ENCODE data around the gene EVA1A. TPM values are rescaled to one million over a fixed set of nuclear protein-coding genes. Genes with fewer than 3 reads are reported as not detected.

EVA1A gene
- total and polyA plus RNA-seq, 5 donors from 2014 or later = not detected

DNA sequence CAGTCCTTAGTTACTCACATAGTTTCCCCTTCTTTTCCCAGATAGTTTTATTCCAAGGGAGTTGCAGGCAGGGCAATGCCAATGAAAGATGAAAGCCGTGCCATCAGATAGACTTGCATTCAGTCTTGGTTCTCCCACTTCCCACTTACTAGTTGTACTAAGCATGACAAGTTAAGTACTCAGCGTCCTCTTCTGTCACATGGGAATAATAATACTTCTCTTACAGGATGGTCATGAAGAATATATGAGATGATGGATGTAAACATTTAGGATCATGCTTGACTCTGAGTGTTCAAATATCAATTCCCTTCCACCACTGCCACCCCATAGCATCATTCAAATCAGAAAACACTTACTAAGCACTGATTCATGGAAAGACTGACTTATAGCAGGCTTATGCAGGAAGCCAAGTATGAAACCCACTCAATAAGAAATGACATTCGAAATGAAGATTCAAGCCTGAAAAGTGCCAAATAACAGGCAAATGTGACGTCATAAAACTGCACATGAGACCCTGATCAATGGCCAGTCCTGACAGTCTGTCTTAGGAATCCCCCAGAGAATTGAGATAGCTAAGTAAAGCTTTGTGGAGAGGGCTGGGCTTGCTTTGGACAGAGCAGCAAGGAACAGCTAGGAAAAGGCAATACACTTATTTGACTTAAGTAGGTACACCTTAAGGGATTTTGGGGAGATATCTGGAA, 11.1 kb upstream of the EVA1A start:
- Mint-ChIP-seq H3K27me3 (peaks cover 11% of the 10 kb centered on the region), H3K9me3 (peaks cover 0 to 3% (median 0%) of the 10 kb centered on the region in 7 donors)

DNA sequence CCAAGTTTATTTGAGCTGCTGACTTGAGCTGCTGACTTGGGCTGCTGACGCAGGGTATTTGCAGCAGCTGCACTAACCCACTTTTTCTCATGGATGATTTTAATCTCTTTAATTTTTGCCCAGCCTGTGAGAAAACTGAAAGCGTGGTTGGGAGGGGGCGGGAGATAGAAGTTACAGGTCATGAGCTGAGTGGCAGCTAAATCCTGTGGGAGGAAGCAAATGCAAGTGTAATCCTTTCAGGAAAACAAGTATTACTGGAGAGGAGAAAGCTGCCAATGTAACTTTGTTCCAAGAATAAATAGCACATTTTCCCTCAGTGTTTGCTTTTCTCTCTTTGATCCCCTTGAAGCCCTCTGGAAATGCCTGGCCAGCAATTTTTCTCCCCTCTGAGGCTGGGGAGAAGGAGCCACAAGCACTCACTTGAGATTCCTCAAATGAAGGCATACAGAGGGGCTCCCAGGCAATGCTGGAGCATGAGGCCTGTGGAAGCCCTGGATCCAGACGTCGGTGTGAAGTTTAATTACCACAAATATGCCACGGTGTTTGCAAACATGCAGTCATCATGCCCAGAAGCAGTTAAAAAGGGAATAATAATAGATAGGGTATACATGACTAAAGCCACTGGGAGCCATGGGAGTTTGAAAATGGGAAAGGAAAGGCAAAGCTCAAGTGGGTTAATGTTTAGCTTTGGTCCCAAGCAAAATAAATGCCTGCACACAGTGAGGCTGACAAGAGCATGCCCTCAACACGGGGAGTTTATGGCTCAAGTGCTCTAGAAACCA, 10.4 kb upstream of the EVA1A start:
- peaks cover 0 to 3% (median 0%) of the 10 kb centered on the region in 7 donors for H3K9me3 Mint-ChIP-seq
- no peaks in the 10 kb centered on the region for H3K36me3 Mint-ChIP-seq
- Histone ChIP-seq H3K27me3 (ENCODE audit: control insufficient read depth, insufficient read depth, low read length) (peaks cover 2% of the 10 kb centered on the region), H3K4me3 (ENCODE audit: low read depth, low read length) (no peak overlapping the region), H3K36me3 (ENCODE audit: control insufficient read depth, insufficient read depth, low read length) (no peaks in the 10 kb centered on the region), H3K4me1 (ENCODE audit: control insufficient read depth, insufficient read depth, low read length, poor library complexity, severe bottlenecking) (no peaks in the 10 kb centered on the region), H3K27ac (ENCODE audit: insufficient read depth, low read length, poor library complexity, severe bottlenecking) (no peak overlapping the region), H3K9me3 (ENCODE audit: control insufficient read depth in 2 of 2, low read length in 2 of 2) (no peaks in the 10 kb centered on the region)
- H3K4me3 Mint-ChIP-seq = no peak overlapping the region
- ATAC-seq (ENCODE audit: low read depth in 2 of 2) (no peak), DNase-seq (no peak)
- peaks cover 11% of the 10 kb centered on the region for H3K27me3 Mint-ChIP-seq
- H3K27ac Mint-ChIP-seq = no peak overlapping the region
- H3K4me1 Mint-ChIP-seq = no peaks in the 10 kb centered on the region

More for the DNA sequence above, 11.1 kb upstream of the EVA1A start:
- DNase-seq (no peak), ATAC-seq (ENCODE audit: low read depth in 2 of 2) (no peak)
- Histone ChIP-seq H3K4me1 (ENCODE audit: control insufficient read depth, insufficient read depth, low read length, poor library complexity, severe bottlenecking) (no peaks in the 10 kb centered on the region), H3K9me3 (ENCODE audit: control insufficient read depth in 2 of 2, low read length in 2 of 2) (no peaks in the 10 kb centered on the region), H3K27me3 (ENCODE audit: control insufficient read depth, insufficient read depth, low read length) (peaks cover 2% of the 10 kb centered on the region), H3K27ac (ENCODE audit: insufficient read depth, low read length, poor library complexity, severe bottlenecking) (no peak overlapping the region), H3K36me3 (ENCODE audit: control insufficient read depth, insufficient read depth, low read length) (no peaks in the 10 kb centered on the region), H3K4me3 (ENCODE audit: low read depth, low read length) (no peak overlapping the region)
- H3K36me3 Mint-ChIP-seq = no peaks in the 10 kb centered on the region
- H3K27ac Mint-ChIP-seq = no peak overlapping the region
- H3K4me3 Mint-ChIP-seq = no peak overlapping the region
- no peaks in the 10 kb centered on the region for H3K4me1 Mint-ChIP-seq

DNA sequence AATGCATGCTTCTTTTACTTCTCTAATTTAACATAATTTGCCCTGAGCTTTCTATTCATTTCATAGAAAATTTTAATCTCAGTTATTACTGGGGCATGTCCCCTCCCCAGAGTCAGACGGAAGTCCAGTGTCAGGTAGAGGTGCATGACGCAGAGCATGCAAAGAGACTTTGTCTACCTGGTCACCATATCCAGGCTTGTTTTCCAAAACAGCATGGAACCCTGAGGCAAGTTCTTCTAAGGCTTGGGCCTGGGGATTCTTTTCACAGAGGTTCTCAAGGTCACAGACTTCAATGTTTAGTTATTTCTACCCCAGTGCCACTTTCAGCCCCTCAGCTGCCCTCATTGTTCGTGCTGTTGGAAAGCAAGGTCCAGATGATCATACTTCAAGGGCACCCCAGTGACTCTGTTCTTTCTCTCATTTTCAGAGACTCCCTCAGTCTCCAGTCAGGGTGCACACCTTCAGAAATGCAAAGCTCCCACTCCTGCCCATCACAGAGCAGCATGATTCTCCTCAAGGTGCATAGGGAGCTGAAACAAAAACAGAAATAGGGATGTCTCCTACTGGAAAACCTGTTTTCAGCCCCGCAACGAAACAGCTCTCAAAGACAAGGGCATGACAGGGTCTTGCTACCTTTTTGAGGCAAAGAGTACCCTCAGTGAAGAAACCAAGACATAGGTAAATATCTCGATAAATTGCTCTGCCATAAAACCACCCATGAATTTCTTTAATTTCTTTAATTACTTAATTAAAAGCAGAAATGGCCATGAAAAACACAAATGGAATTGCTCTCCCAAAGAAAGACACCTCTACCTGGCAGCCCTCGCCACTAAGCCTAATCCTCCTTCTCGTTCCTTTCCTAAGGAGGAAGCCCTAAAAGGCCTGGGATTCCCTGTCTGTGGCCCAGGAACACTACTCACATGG, 9.5 kb upstream of the EVA1A start:
- H3K9me3 Mint-ChIP-seq = peaks cover 0 to 1% (median 0%) of the 10 kb centered on the region in 7 donors
- peaks cover 19% of the 10 kb centered on the region for H3K27me3 Mint-ChIP-seq
- Histone ChIP-seq H3K27ac (ENCODE audit: insufficient read depth, low read length, poor library complexity, severe bottlenecking) (no peak overlapping the region), H3K9me3 (ENCODE audit: control insufficient read depth in 2 of 2, low read length in 2 of 2) (no peaks in the 10 kb centered on the region), H3K27me3 (ENCODE audit: control insufficient read depth, insufficient read depth, low read length) (peaks cover 5% of the 10 kb centered on the region), H3K4me1 (ENCODE audit: control insufficient read depth, insufficient read depth, low read length, poor library complexity, severe bottlenecking) (no peaks in the 10 kb centered on the region), H3K36me3 (ENCODE audit: control insufficient read depth, insufficient read depth, low read length) (no peaks in the 10 kb centered on the region), H3K4me3 (ENCODE audit: low read depth, low read length) (no peak overlapping the region)
- H3K4me1 Mint-ChIP-seq = no peaks in the 10 kb centered on the region
- H3K36me3 Mint-ChIP-seq = no peaks in the 10 kb centered on the region
- ATAC-seq (ENCODE audit: low read depth in 2 of 2) (no peak), DNase-seq (no peak)
- no peak overlapping the region for H3K27ac Mint-ChIP-seq
- no peak overlapping the region for H3K4me3 Mint-ChIP-seq

DNA sequence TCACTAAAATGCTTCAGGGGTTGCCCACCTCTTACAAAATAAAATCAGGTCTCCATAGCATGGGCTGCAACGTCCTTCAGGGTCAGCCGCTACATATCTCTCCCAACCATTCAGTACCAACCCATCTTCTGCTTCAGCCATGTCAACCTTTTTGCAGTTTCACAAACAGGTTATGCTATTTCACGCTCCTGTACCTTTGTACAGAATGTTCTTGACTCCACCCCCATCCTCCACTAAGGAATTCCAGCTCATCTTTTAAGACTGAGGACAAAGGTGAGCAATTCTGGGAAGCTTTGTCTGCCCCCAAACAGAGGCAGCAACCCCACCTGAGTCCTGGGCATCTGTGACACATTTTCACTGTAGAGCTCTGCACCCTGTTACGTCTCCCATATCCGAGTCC, 8.8 kb upstream of the EVA1A start:
- H3K9me3 ChIP-seq (ENCODE audit: control insufficient read depth in 2 of 2, low read length in 2 of 2) = no peaks in the 10 kb centered on the region
- peaks cover 23% of the 10 kb centered on the region for H3K27me3 Mint-ChIP-seq

DNA sequence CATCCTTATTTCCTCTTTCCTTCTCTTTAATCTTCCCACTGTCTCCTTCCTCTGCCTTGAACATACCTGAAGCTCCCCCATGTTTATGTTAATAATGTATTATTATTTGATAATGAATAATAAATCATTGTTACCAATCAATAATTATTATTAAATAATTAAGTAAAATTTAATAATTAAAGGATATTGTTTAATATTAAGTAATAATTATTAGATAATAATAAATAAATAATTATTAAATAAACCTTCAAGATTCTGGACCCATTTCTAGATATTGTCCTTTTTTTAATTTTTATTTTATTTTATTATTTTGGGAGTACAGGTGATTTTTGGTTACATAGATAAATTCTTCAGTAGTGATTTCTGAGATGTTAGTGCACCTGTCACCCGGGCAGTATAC, 7.4 kb upstream of the EVA1A start:
- Histone ChIP-seq H3K9me3 (ENCODE audit: control insufficient read depth in 2 of 2, low read length in 2 of 2) (no peaks in the 10 kb centered on the region), H3K4me3 (ENCODE audit: low read depth, low read length) (no peak overlapping the region), H3K27ac (ENCODE audit: insufficient read depth, low read length, poor library complexity, severe bottlenecking) (no peak overlapping the region), H3K27me3 (ENCODE audit: control insufficient read depth, insufficient read depth, low read length) (peaks cover 5% of the 10 kb centered on the region), H3K36me3 (ENCODE audit: control insufficient read depth, insufficient read depth, low read length) (no peaks in the 10 kb centered on the region), H3K4me1 (ENCODE audit: control insufficient read depth, insufficient read depth, low read length, poor library complexity, severe bottlenecking) (no peaks in the 10 kb centered on the region)
- Mint-ChIP-seq H3K36me3 (no peaks in the 10 kb centered on the region), H3K4me3 (no peak overlapping the region), H3K27ac (no peak overlapping the region), H3K4me1 (peaks cover 0 to 2% (median 0%) of the 10 kb centered on the region in 4 donors), H3K9me3 (peaks cover 0 to 1% (median 0%) of the 10 kb centered on the region in 7 donors), H3K27me3 (peaks cover 31% of the 10 kb centered on the region)
- ATAC-seq (ENCODE audit: low read depth in 2 of 2) (no peak), DNase-seq (no peak)

More for the DNA sequence above, 8.8 kb upstream of the EVA1A start:
- no peaks in the 10 kb centered on the region for H3K4me1 Mint-ChIP-seq
- H3K27ac Mint-ChIP-seq = no peak overlapping the region
- no peaks in the 10 kb centered on the region for H3K36me3 Mint-ChIP-seq
- no peaks in the 10 kb centered on the region for H3K36me3 ChIP-seq (ENCODE audit: control insufficient read depth, insufficient read depth, low read length)
- no peak for DNase-seq
- peaks cover 5% of the 10 kb centered on the region for H3K27me3 ChIP-seq (ENCODE audit: control insufficient read depth, insufficient read depth, low read length)
- no peak overlapping the region for H3K4me3 Mint-ChIP-seq
- H3K27ac ChIP-seq (ENCODE audit: insufficient read depth, low read length, poor library complexity, severe bottlenecking) = no peak overlapping the region
- no peaks in the 10 kb centered on the region for H3K4me1 ChIP-seq (ENCODE audit: control insufficient read depth, insufficient read depth, low read length, poor library complexity, severe bottlenecking)
- H3K9me3 Mint-ChIP-seq = peaks cover 0 to 1% (median 0%) of the 10 kb centered on the region in 7 donors
- ATAC-seq (ENCODE audit: low read depth in 2 of 2) = no peak
- no peak overlapping the region for H3K4me3 ChIP-seq (ENCODE audit: low read depth, low read length)

DNA sequence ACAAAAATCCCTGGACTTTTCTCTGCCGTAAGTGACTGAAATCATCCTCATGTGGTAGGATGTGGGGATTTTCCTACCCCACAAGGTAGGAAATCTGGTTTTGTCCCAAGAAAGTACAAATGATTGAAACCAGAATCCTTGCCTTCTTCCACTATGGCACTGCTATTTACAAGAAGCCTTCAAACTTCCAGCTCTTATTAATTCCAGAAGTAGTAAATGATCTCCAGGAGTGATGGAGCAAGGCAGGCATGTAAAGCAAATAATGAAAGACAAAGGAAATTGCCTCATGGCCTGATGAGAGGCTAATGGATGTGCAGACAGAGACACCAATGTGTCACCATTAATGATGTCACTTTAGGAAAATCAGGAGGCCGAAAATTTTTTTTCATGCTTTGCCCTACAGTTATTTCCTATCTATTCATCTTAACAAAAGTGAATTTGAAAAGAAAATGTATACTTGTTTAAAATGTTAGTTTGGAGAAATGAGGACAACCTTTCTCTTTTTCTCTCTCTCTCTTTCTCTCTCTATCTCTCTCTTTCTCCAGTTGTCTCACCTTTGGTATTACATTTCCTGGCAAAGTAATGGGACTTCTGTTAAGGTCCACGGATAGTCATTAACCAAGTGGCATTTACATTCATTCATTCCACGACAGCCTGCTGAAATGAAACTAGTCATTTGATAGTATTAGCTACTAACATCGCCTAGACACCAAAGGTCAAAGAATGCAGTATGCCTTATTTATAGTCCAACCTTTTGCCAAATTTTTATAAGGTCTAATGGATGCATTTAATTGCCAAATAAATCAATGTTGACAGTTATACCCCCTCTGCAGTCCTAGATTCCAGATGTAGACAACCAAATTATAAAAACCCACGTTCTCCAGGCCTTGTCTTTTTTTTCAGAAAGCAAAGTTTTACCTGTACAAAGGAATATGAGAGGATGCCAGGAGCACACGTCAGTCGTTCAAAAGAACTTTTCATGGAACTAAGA, 5.0 kb upstream of the EVA1A start:
- Mint-ChIP-seq H3K27me3 (peaks cover 42% of the 10 kb centered on the region), H3K27ac (no peak overlapping the region), H3K9me3 (no peaks in the 10 kb centered on the region), H3K36me3 (no peaks in the 10 kb centered on the region), H3K4me1 (peaks cover 0 to 5% (median 5%) of the 10 kb centered on the region in 4 donors), H3K4me3 (no peak overlapping the region)
- DNase-seq = no peak
- no peaks in the 10 kb centered on the region for H3K9me3 ChIP-seq (ENCODE audit: control insufficient read depth in 2 of 2, low read length in 2 of 2)
- no peak overlapping the region for H3K4me3 ChIP-seq (ENCODE audit: low read depth, low read length)
- H3K36me3 ChIP-seq (ENCODE audit: control insufficient read depth, insufficient read depth, low read length) = no peaks in the 10 kb centered on the region
- ATAC-seq (ENCODE audit: low read depth in 2 of 2) = no peak
- peaks cover 7% of the 10 kb centered on the region for H3K27me3 ChIP-seq (ENCODE audit: control insufficient read depth, insufficient read depth, low read length)
- H3K4me1 ChIP-seq (ENCODE audit: control insufficient read depth, insufficient read depth, low read length, poor library complexity, severe bottlenecking) = no peaks in the 10 kb centered on the region
- no peak overlapping the region for H3K27ac ChIP-seq (ENCODE audit: insufficient read depth, low read length, poor library complexity, severe bottlenecking)
